HUES6 (cell line): ENCODE results near the gene FBXW12.

ENCODE experiments used
- H3K27ac ChIP-seq: 2 replicates; pipeline ENCODE4 v1.7.0; 2013; ENCODE audit warnings: low read depth, mild to moderate bottlenecking, low read length, inconsistent platforms
- H3K27me3 ChIP-seq: 2 replicates; pipeline ENCODE4 v1.6.1; 2013; ENCODE audit warnings: low read length; ENCODE audit not compliant: control insufficient read depth, insufficient read depth
- H3K36me3 ChIP-seq: 2 replicates; pipeline ENCODE4 v1.6.1; 2013; ENCODE audit warnings: low read length; ENCODE audit not compliant: control insufficient read depth, insufficient read depth
- H3K4me1 ChIP-seq: 2 replicates; pipeline ENCODE4 v1.6.1; 2013; ENCODE audit warnings: low read length; ENCODE audit not compliant: control insufficient read depth, insufficient read depth
- H3K4me3 ChIP-seq: 2 replicates; pipeline ENCODE4 v1.5.1; 2013; ENCODE audit warnings: low read depth, low read length
- H3K9ac ChIP-seq: one replicate; pipeline ENCODE4 v1.6.1; 2013; ENCODE audit warnings: mild to moderate bottlenecking, low read length
- H3K9me3 ChIP-seq: 2 replicates; pipeline ENCODE4 v1.6.1; 2013; ENCODE audit warnings: low read depth, low read length; ENCODE audit not compliant: control insufficient read depth, insufficient read depth

The FBXW12 gene

DNA sequence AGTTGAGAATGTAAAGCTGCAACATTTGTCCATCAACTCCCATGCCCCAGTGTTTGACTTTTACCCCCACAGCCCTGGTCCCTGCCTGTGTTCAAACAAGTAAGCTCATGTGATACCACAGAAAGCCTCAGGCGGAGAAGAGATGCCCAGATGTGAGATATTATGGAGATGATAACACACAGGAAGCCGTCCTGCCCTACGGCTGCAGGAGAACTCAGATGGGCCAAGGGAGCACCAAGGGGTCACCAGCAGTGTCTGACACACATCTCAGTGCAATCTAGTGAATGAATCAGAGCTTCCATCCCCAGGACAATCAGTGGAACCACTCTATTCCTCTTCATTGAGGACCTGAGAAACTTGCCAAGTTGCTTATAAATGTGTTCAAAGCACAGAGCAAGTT is 24.5 kb upstream of the FBXW12 start:
- Histone ChIP-seq H3K4me3 (no peak overlapping the region), H3K4me1 (no peaks in the 10 kb centered on the region), H3K9ac (no peak overlapping the region), H3K36me3 (no peaks in the 10 kb centered on the region), H3K27me3 (peaks cover 4% of the 10 kb centered on the region; the same call in 1 of the 2 replicates), H3K9me3 (no peaks in the 10 kb centered on the region), H3K27ac (no peak overlapping the region)

DNA sequence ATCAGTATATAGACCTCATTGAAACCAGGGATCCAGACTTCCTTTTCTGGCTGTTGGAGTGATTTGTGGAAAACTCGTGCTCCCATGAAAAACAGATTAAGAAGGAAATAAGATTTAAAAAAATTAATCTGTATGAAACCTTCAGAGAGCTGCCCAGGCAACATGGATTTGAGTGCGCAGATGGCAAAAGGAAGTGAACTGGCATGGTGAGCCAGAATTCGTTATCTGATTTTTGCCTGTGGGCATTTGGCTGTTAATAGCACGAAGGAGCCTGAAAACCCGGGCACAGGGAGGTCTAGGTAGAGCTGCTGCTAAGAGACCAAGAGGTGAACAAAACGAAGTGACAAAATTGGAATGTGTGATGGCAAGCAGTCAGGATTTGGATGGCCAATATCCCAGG is 19.5 kb upstream of the FBXW12 start:
- Histone ChIP-seq H3K9me3 (0 out of 2 replicates have a peak, but pooled peaks cover 4% of the 10 kb centered on the region), H3K27me3 (peaks cover 4% of the 10 kb centered on the region; the same call in 1 of the 2 replicates), H3K4me1 (no peaks in the 10 kb centered on the region), H3K4me3 (no peak overlapping the region), H3K36me3 (no peaks in the 10 kb centered on the region), H3K9ac (no peak overlapping the region), H3K27ac (no peak overlapping the region)

DNA sequence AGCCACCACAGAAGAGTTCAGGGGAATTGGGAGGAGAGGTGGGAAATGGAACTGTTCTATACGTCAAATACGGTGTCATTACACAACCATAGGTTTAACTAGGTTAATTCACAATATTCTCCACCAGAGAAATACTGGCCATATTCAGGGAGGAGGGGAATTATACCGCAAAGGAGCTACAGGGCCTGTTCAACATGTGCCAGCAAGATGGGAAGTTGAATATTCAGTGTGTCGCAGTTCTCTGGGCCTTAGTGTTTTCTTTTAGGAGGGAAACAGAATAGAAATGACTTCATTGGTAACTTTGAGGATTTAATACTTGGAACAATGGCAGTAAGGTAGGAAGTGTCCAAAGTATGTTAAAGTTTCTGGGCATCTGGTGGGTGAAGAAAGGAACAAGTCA is 18.0 kb upstream of the FBXW12 start:
- Histone ChIP-seq H3K9ac (no peak overlapping the region), H3K36me3 (no peaks in the 10 kb centered on the region), H3K27me3 (peaks cover 4% of the 10 kb centered on the region; the same call in 1 of the 2 replicates), H3K9me3 (0 out of 2 replicates have a peak, but pooled peaks cover 5% of the 10 kb centered on the region), H3K4me3 (no peak overlapping the region), H3K27ac (no peak overlapping the region), H3K4me1 (no peaks in the 10 kb centered on the region)

DNA sequence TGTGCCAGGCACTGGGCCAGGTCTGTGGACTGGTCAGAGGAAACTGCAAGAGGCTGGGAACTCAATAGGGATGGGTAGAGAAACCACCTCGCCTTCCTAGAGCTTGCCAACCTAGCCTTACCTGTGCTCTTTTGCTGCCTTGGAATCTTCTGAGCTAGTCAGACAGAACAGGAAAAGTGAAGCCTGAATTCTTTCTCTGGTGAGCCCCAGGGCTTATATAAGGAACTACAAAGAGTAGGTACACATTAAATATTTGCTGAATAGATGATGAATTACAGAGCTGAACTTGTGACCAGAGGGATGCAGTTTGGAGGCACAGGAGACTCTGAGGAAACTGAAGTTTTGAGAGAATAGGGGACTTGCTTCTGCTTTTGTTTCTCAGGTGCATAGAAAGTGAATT is 15.6 kb upstream of the FBXW12 start:
- H3K9ac ChIP-seq = no peak overlapping the region
- H3K36me3 ChIP-seq = no peaks in the 10 kb centered on the region
- no peak overlapping the region for H3K27ac ChIP-seq
- H3K4me1 ChIP-seq = no peaks in the 10 kb centered on the region
- H3K9me3 ChIP-seq = peaks cover 7% of the 10 kb centered on the region; the same call in 1 of the 2 replicates
- H3K27me3 ChIP-seq = no peaks in the 10 kb centered on the region; the same call in 1 of the 2 replicates
- H3K4me3 ChIP-seq = no peak overlapping the region

DNA sequence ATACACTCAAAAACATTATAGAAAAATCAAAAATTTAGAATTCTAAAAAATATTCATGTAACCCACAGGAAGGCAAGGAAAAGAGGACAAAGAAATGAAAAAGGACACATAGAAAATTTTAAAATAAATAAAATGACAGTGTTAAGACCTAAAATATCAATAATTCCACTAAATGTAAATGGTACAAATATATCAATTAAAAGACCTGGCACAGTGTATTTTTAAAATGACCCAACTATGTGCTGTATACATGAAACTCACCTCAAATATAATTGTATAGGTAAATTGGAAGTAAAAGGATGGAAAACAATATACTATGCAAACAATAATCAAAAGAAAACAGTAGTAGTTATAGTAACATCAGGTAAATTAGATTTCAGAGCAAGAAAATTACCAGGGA is 10.1 kb upstream of the FBXW12 start:
- no peak overlapping the region for H3K27ac ChIP-seq
- no peak overlapping the region for H3K4me3 ChIP-seq
- H3K27me3 ChIP-seq = no peaks in the 10 kb centered on the region; the same call in 1 of the 2 replicates
- H3K9ac ChIP-seq = no peak overlapping the region
- peaks cover 18% of the 10 kb centered on the region; the same call in 1 of the 2 replicates for H3K9me3 ChIP-seq
- no peaks in the 10 kb centered on the region for H3K36me3 ChIP-seq
- no peaks in the 10 kb centered on the region for H3K4me1 ChIP-seq

DNA sequence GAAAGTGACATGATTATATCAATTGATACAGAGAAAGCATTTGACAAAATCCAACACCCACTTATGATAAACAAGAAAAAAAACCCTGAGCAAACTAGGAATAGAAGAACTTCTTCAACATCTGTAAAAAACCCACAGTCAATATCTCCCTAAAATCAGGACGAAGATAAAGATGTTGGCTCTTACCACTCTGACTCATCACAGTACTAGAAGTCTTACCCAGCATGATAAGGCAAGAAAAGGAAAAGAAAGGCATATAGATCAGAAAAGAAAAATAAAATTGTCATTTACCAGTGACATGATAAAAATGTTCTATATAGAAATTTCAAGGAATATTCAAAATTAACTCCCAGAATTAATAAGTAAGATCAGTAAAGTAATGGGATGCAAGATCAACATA is 7.2 kb upstream of the FBXW12 start:
- peaks cover 5% of the 10 kb centered on the region for H3K4me1 ChIP-seq
- peaks cover 13% of the 10 kb centered on the region; the same call in 1 of the 2 replicates for H3K9me3 ChIP-seq
- no peak overlapping the region for H3K9ac ChIP-seq
- H3K36me3 ChIP-seq = no peaks in the 10 kb centered on the region
- H3K4me3 ChIP-seq = no peak overlapping the region
- H3K27ac ChIP-seq = no peak overlapping the region
- H3K27me3 ChIP-seq = no peaks in the 10 kb centered on the region

DNA sequence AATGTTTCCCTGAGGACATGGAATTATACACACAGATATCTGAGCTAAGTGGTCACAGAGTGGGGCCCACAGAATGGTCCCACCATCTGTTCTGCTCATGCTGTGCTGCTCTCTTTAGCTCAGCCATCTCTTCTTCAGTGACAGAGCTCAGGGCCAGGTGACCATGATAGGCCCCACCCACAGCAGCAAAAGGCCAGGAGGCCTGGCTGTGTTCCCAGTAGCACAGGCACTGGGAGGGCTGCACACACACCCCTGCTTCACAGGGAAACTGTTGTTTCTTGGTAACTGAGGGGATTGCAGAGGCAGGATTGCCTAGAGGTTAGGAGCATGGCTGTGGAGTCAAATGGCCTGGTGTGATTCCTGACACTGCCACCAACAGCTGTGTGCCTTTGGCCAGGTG is 4.8 kb upstream of the FBXW12 start:
- no peaks in the 10 kb centered on the region for H3K27me3 ChIP-seq
- peaks cover 12% of the 10 kb centered on the region for H3K4me1 ChIP-seq
- H3K9ac ChIP-seq = no peak overlapping the region
- no peaks in the 10 kb centered on the region for H3K36me3 ChIP-seq
- peaks cover 7% of the 10 kb centered on the region; the same call in 1 of the 2 replicates for H3K9me3 ChIP-seq
- H3K4me3 ChIP-seq = no peak overlapping the region
- H3K27ac ChIP-seq = no peak overlapping the region

DNA sequence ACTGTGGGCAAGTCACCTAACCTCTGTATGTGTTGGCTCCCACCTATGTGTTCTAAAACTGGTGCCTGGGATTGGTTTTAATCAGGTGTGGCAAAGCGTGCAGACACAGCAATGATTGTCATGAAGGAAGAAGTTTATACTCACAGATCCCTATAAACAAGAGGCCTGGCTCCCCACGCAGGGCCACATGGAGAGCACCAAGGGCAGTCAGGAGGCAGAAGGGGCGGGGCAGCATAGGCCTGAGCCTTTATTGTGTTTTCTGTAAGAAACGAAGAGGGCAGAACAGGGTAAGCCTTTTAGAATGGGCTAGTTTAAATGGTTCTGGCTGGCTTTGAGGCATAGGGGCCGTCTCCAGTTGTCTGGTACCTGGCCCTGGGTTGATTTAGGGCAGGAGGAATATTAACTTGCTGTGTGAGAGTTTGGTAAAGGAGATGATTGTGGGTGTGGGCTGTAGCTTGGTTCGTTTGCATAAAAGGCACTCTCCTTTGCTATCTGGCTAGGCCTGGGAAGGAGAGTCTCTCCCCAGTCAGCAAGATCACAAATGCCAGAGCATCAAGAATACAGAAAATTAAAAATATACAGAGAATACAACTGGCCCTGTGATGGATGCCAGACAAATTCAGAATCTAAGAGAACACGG is 2.2 kb upstream of the FBXW12 start:
- Histone ChIP-seq H3K4me1 (peaks cover 12% of the 10 kb centered on the region), H3K36me3 (no peaks in the 10 kb centered on the region), H3K27ac (no peak overlapping the region), H3K9me3 (no peaks in the 10 kb centered on the region), H3K4me3 (peak overlapping the region; percentile 3; the same call in 1 of the 2 replicates), H3K27me3 (no peaks in the 10 kb centered on the region), H3K9ac (no peak overlapping the region)

DNA sequence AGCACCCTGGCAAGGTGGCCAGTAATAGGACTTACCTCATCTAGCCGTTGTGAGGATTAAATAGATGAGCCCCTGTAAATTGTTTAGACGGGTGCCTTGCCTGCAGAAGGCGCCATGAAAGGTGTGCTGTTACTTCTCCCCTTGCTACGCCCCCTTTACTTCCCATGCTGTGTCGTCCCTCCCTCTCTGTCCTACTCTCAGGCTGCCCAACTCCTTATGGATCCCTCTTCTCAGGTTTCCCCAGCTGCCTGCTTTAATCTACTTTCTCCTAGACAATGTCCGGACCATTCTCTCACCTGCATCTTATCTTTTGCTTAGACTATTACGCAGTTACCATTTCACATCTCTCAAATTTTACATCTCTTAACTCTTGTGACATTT is 1.7 kb upstream of the FBXW12 start:
- Histone ChIP-seq H3K27ac (no peak overlapping the region), H3K36me3 (no peaks in the 10 kb centered on the region), H3K27me3 (no peaks in the 10 kb centered on the region), H3K4me3 (no peak overlapping the region), H3K9ac (no peak overlapping the region), H3K4me1 (peaks cover 12% of the 10 kb centered on the region), H3K9me3 (no peaks in the 10 kb centered on the region)

DNA sequence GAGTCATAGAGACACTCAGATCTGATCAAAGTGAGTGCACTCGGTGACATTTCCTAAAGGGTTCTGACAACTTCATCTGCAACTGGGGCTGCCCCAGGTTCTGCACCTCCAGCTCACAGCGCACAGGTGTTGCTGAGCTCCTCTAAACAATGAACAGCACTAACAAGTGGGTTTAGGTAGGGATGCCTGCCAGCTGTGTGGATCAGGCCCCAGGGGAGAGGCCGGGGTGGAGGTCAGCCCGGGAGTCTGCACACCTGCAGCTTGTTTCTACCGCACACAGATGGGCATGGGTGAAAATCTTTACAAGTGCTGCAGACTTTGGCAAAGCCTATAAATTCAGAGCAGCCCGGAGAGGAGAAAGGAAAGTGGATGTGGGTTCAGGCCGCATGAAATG is 355 bp downstream of the FBXW12 start:
- no peak overlapping the region for H3K4me3 ChIP-seq
- no peaks in the 10 kb centered on the region for H3K36me3 ChIP-seq
- no peak overlapping the region for H3K9ac ChIP-seq
- no peak overlapping the region for H3K27ac ChIP-seq
- H3K27me3 ChIP-seq = no peaks in the 10 kb centered on the region
- H3K4me1 ChIP-seq = peaks cover 12% of the 10 kb centered on the region
- no peaks in the 10 kb centered on the region for H3K9me3 ChIP-seq

DNA sequence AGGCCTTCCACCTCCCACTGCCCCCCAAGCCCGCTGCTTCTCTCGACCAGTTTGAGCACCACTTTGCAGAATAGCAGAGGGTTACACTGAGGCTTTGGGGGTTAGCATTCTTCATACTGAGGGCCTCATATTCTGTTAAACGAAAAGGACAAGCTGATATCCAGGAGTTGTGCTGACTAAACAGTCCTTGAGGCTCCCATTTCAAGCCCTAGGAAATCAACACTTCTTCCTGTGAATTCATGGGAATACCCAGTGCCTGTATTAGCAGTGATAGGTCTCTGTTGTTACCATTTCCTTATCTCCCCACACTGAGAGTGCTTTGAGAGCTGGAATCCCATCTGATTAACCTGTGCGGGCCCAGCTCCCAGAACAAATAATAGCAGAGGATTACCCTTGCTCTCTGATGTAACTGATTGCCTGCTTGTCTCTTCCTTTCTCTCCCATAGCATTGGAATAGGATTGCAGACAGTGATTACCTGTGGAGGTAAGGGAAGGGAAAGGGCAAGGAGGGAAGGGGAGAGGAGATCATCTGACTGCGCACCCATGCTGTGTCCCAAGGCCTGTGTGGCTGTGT is 930 bp downstream of the FBXW12 start:
- Histone ChIP-seq H3K27me3 (no peaks in the 10 kb centered on the region), H3K36me3 (no peaks in the 10 kb centered on the region), H3K4me3 (no peak overlapping the region), H3K4me1 (peaks cover 12% of the 10 kb centered on the region), H3K9me3 (no peaks in the 10 kb centered on the region), H3K9ac (no peak overlapping the region), H3K27ac (no peak overlapping the region)
